Measurements from ENCODE around the gene PSMD6.

Gene PSMD6

GRCh38 chr3:64023187-64023860, at the start of gene PSMD6:
Gene PSMD6 (minus strand): TSS chr3:64023494. CDS start chr3:64023419, 75 bp downstream.
- DNase-seq (ENCODE audit: low spot score), result peak; percentile 89
- Histone ChIP-seq H3K4me3 (peak within 1 kb of the TSS; percentile 79), H3K27ac (peak within 1 kb of the TSS; percentile 80 to 85)
- peak; percentile 98 for TF ChIP-seq CTCF (IDR thresholded peaks at IDR 0.05)

GRCh38 chr3:64072126-64072525, 48.8 kb upstream of the PSMD6 start:
- Histone ChIP-seq H3K27ac (no peak overlapping the region), H3K4me3 (no peak overlapping the region)
- TF ChIP-seq CTCF (IDR thresholded peaks at IDR 0.05), result no peak
- DNase-seq (ENCODE audit: low spot score), result no peak

- no peak for TF ChIP-seq CTCF (IDR thresholded peaks at IDR 0.05)
- Histone ChIP-seq H3K4me3 (no peak overlapping the region), H3K27ac (no peak overlapping the region)
- no peak for DNase-seq (ENCODE audit: low spot score)
Measured at GRCh38 chr3:64070704-64071103, 47.4 kb upstream of the PSMD6 start.

- TF ChIP-seq CTCF (IDR thresholded peaks at IDR 0.05), result no peak
- H3K27ac ChIP-seq, result no peak overlapping the region
- no peak overlapping the region for H3K4me3 ChIP-seq
- no peak for DNase-seq (ENCODE audit: low spot score)
Measured at GRCh38 chr3:64067506-64068346, 44.4 kb upstream of the PSMD6 start.

- Histone ChIP-seq H3K27ac (no peak overlapping the region), H3K4me3 (no peak overlapping the region)
- no peak for TF ChIP-seq CTCF (IDR thresholded peaks at IDR 0.05)
- no peak for DNase-seq (ENCODE audit: low spot score)
Measured at GRCh38 chr3:64064804-64065203, 41.5 kb upstream of the PSMD6 start.

- DNase-seq (ENCODE audit: low spot score), result no peak
- TF ChIP-seq CTCF (IDR thresholded peaks at IDR 0.05), result no peak
- no peak overlapping the region for H3K4me3 ChIP-seq
- H3K27ac ChIP-seq, result no peak overlapping the region
Measured at GRCh38 chr3:64063983-64064438, 40.7 kb upstream of the PSMD6 start.

Data from coronary artery (tissue), 2 donors.